ENCODE data around the gene SH3BP2.

The SH3BP2 gene

DNA sequence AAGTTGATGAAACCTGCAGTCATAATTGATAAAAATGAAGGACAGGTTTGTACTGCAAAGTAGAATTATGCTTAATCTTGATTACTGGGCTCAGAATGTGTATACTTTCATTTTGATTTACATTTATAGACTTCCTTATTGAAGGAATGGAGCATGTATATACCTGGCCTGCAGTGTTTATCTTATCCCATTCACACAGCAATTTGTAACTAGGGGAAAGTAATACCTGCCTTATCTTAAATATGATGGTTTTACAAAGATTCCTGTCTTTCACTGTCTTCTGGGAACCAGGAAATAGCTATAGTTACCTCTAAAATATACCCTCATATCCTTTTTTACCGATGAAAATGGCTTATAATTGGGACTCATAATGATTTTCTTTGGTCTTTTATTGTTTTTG is 80.4 kb downstream of the SH3BP2 start (continued):
- TF ChIP-seq, protein P1, sequence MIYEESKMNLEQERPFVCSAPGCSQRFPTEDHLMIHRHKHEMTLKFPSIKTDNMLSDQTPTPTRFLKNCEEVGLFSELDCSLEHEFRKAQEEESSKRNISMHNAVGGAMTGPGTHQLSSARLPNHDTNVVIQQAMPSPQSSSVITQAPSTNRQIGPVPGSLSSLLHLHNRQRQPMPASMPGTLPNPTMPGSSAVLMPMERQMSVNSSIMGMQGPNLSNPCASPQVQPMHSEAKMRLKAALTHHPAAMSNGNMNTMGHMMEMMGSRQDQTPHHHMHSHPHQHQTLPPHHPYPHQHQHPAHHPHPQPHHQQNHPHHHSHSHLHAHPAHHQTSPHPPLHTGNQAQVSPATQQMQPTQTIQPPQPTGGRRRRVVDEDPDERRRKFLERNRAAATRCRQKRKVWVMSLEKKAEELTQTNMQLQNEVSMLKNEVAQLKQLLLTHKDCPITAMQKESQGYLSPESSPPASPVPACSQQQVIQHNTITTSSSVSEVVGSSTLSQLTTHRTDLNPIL (CRISPR knock-in tag; IDR thresholded peaks at IDR 0.05; ENCODE audit: low read depth): no peak
- no peak for TF ChIP-seq ZC3H10 (CRISPR knock-in tag; IDR thresholded peaks at IDR 0.05)
- no peak for TF ChIP-seq ARNTL (CRISPR knock-in tag; IDR thresholded peaks at IDR 0.05; ENCODE audit: borderline replicate concordance, low read depth)

DNA sequence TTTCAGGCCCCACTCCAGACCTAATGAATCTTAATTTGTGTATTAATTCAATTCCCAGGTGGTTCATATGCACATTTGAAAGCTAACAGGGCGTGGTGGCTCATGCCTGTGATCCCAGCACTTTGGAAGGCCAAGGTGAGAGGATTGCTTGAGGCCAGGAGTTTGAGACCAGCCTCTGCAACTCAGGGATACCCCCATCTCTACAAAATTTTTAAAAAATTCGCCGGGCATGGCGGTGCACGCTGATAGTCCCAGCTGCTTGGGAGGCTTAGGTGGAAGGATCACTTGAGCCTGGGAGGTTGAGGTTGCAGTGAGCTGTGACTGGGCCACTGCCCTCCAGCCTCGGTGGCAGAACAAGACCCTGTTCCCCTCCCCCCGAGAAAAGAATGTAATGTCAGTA is 82.0 kb downstream of the SH3BP2 start:
- ATAC-seq: no peak
- TF ChIP-seq ZNF8 (CRISPR knock-in tag; IDR thresholded peaks at IDR 0.05) (no peak), SNAI2 (CRISPR knock-in tag; IDR thresholded peaks at IDR 0.05) (no peak), ARNTL (CRISPR knock-in tag; IDR thresholded peaks at IDR 0.05; ENCODE audit: borderline replicate concordance, low read depth) (no peak), ZFP3 (CRISPR knock-in tag; IDR thresholded peaks at IDR 0.05) (no peak), ZC3H10 (CRISPR knock-in tag; IDR thresholded peaks at IDR 0.05) (no peak), OSR1 (CRISPR knock-in tag; IDR thresholded peaks at IDR 0.05) (no peak), CSDC2 (CRISPR knock-in tag; IDR thresholded peaks at IDR 0.05) (no peak), PPARA (CRISPR knock-in tag; IDR thresholded peaks at IDR 0.05; ENCODE audit: borderline replicate concordance) (no peak), ZNF70 (CRISPR knock-in tag; IDR thresholded peaks at IDR 0.05) (no peak), TOX (CRISPR knock-in tag; IDR thresholded peaks at IDR 0.05; ENCODE audit: borderline replicate concordance) (no peak), RARB (CRISPR knock-in tag; IDR thresholded peaks at IDR 0.05) (no peak), BACH2 (CRISPR knock-in tag; IDR thresholded peaks at IDR 0.05; ENCODE audit: borderline replicate concordance) (no peak), TCF4 (CRISPR knock-in tag; IDR thresholded peaks at IDR 0.05; ENCODE audit: borderline replicate concordance) (no peak)
- TF ChIP-seq, protein P2, sequence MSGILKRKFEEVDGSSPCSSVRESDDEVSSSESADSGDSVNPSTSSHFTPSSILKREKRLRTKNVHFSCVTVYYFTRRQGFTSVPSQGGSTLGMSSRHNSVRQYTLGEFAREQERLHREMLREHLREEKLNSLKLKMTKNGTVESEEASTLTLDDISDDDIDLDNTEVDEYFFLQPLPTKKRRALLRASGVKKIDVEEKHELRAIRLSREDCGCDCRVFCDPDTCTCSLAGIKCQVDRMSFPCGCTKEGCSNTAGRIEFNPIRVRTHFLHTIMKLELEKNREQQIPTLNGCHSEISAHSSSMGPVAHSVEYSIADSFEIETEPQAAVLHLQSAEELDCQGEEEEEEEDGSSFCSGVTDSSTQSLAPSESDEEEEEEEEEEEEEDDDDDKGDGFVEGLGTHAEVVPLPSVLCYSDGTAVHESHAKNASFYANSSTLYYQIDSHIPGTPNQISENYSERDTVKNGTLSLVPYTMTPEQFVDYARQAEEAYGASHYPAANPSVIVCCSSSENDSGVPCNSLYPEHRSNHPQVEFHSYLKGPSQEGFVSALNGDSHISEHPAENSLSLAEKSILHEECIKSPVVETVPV (CRISPR knock-in tag; IDR thresholded peaks at IDR 0.05): no peak
- TF ChIP-seq, protein P1 (CRISPR knock-in tag; IDR thresholded peaks at IDR 0.05; ENCODE audit: low read depth): no peak
- TF ChIP-seq, protein P3, sequence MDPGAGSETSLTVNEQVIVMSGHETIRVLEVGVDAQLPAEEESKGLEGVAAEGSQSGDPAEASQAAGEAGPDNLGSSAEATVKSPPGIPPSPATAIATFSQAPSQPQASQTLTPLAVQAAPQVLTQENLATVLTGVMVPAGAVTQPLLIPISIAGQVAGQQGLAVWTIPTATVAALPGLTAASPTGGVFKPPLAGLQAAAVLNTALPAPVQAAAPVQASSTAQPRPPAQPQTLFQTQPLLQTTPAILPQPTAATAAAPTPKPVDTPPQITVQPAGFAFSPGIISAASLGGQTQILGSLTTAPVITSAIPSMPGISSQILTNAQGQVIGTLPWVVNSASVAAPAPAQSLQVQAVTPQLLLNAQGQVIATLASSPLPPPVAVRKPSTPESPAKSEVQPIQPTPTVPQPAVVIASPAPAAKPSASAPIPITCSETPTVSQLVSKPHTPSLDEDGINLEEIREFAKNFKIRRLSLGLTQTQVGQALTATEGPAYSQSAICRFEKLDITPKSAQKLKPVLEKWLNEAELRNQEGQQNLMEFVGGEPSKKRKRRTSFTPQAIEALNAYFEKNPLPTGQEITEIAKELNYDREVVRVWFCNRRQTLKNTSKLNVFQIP (CRISPR knock-in tag; IDR thresholded peaks at IDR 0.05; ENCODE audit: borderline replicate concordance, low read depth): no peak
- TF ChIP-seq, protein P4, sequence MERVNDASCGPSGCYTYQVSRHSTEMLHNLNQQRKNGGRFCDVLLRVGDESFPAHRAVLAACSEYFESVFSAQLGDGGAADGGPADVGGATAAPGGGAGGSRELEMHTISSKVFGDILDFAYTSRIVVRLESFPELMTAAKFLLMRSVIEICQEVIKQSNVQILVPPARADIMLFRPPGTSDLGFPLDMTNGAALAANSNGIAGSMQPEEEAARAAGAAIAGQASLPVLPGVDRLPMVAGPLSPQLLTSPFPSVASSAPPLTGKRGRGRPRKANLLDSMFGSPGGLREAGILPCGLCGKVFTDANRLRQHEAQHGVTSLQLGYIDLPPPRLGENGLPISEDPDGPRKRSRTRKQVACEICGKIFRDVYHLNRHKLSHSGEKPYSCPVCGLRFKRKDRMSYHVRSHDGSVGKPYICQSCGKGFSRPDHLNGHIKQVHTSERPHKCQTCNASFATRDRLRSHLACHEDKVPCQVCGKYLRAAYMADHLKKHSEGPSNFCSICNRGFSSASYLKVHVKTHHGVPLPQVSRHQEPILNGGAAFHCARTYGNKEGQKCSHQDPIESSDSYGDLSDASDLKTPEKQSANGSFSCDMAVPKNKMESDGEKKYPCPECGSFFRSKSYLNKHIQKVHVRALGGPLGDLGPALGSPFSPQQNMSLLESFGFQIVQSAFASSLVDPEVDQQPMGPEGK (CRISPR knock-in tag; IDR thresholded peaks at IDR 0.05; ENCODE audit: borderline replicate concordance): no peak

DNA sequence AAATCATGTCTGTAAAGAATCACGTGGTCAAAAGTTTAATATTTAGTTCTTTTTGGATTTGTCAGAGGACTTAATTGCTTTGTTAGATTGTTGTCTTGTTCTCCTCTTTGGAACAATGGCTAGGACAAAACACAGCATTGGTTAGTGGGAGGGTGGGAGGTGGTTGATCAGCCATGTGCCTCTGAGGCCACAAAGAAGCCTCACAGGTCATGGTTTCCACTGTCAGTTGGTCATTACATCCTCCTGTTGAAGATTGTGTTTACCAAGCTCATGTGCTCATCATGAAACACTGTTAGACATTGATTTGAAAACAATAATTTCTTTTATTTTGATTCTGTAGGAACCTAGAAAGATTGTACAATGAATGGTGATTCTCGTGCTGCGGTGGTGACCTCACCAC is 82.7 kb downstream of the SH3BP2 start:
- no peak for ATAC-seq
- TF ChIP-seq, protein P2 (CRISPR knock-in tag; IDR thresholded peaks at IDR 0.05): no peak
- TF ChIP-seq BACH2 (CRISPR knock-in tag; IDR thresholded peaks at IDR 0.05; ENCODE audit: borderline replicate concordance): no peak
- no peak for TF ChIP-seq GLIS3 (CRISPR knock-in tag; IDR thresholded peaks at IDR 0.05)
- TF ChIP-seq ZNF8 (CRISPR knock-in tag; IDR thresholded peaks at IDR 0.05): no peak
- TF ChIP-seq CSDC2 (CRISPR knock-in tag; IDR thresholded peaks at IDR 0.05): no peak
- TF ChIP-seq PPARA (CRISPR knock-in tag; IDR thresholded peaks at IDR 0.05; ENCODE audit: borderline replicate concordance): no peak
- TF ChIP-seq SNAI2 (CRISPR knock-in tag; IDR thresholded peaks at IDR 0.05): no peak
- no peak for TF ChIP-seq TCF4 (CRISPR knock-in tag; IDR thresholded peaks at IDR 0.05; ENCODE audit: borderline replicate concordance)
- TF ChIP-seq, protein P5, sequence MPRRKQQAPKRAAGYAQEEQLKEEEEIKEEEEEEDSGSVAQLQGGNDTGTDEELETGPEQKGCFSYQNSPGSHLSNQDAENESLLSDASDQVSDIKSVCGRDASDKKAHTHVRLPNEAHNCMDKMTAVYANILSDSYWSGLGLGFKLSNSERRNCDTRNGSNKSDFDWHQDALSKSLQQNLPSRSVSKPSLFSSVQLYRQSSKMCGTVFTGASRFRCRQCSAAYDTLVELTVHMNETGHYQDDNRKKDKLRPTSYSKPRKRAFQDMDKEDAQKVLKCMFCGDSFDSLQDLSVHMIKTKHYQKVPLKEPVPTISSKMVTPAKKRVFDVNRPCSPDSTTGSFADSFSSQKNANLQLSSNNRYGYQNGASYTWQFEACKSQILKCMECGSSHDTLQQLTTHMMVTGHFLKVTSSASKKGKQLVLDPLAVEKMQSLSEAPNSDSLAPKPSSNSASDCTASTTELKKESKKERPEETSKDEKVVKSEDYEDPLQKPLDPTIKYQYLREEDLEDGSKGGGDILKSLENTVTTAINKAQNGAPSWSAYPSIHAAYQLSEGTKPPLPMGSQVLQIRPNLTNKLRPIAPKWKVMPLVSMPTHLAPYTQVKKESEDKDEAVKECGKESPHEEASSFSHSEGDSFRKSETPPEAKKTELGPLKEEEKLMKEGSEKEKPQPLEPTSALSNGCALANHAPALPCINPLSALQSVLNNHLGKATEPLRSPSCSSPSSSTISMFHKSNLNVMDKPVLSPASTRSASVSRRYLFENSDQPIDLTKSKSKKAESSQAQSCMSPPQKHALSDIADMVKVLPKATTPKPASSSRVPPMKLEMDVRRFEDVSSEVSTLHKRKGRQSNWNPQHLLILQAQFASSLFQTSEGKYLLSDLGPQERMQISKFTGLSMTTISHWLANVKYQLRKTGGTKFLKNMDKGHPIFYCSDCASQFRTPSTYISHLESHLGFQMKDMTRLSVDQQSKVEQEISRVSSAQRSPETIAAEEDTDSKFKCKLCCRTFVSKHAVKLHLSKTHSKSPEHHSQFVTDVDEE (CRISPR knock-in tag; IDR thresholded peaks at IDR 0.05): no peak
- no peak for TF ChIP-seq ZFP3 (CRISPR knock-in tag; IDR thresholded peaks at IDR 0.05)
- TF ChIP-seq, protein P4 (CRISPR knock-in tag; IDR thresholded peaks at IDR 0.05; ENCODE audit: borderline replicate concordance): no peak
- TF ChIP-seq ZNF565 (CRISPR knock-in tag; conservative IDR thresholded peaks at IDR 0.05; ENCODE audit: low read depth): no peak
- TF ChIP-seq ZFP30 (CRISPR knock-in tag; IDR thresholded peaks at IDR 0.05): no peak
- TF ChIP-seq ZNF70 (CRISPR knock-in tag; IDR thresholded peaks at IDR 0.05): no peak
- no peak for TF ChIP-seq ISL1 (CRISPR knock-in tag; IDR thresholded peaks at IDR 0.05)
- no peak for TF ChIP-seq RARB (CRISPR knock-in tag; IDR thresholded peaks at IDR 0.05)

Data from SK-N-SH treated with all-trans-retinoic acid at 6 μM for 48 hours (cell line).